Lung (tissue), 12 donors: ENCODE measurements around the gene PLAGL1. TPM values are rescaled to one million over a fixed set of nuclear protein-coding genes. Genes with fewer than 3 reads are reported as not detected.

Experiments
- ATAC-seq: fragments of 200-7000 bp; cut with Tn5 transposase; one replicate; pipeline ENCODE4 v1.9.1; 2020; ENCODE audit warnings: moderate number of reproducible peaks; ENCODE audit not compliant: insufficient read depth, low FRiP score
- DNase-seq, 3 donors: peaks; one replicate each; pipeline ENCODE4 v3.0.0-alpha.2; 2013 to 2017
- H3K27ac ChIP-seq, 2 donors: one replicate each; pipeline ENCODE4 v1.5.1; 2013; ENCODE audit warnings: mild to moderate bottlenecking in 2 of 2, moderate library complexity in 2 of 2, control low read depth in 1 of 2, inconsistent platforms in 1 of 2, low read depth in 1 of 2, low read length in 1 of 2
- H3K27me3 ChIP-seq, 3 donors: one replicate each; pipeline ENCODE4 v1.5.1; 2013; ENCODE audit warnings: low read length in 2 of 3; ENCODE audit not compliant: control insufficient read depth in 3 of 3, insufficient read depth in 3 of 3
- H3K36me3 ChIP-seq, 4 donors: one replicate each; pipeline ENCODE4 v1.5.1; 2013; ENCODE audit warnings: low read length in 4 of 4, mild to moderate bottlenecking in 1 of 4, moderate library complexity in 1 of 4; ENCODE audit not compliant: control insufficient read depth in 4 of 4, insufficient read depth in 4 of 4
- H3K4me1 ChIP-seq, 5 donors: one replicate each; pipeline ENCODE4 v1.5.1; 2013; ENCODE audit warnings: low read length in 5 of 5, mild to moderate bottlenecking in 2 of 5, moderate library complexity in 1 of 5; ENCODE audit not compliant: control insufficient read depth in 5 of 5, insufficient read depth in 5 of 5
- H3K4me3 ChIP-seq: one replicate; pipeline ENCODE4 v1.5.1; 2013; ENCODE audit warnings: mild to moderate bottlenecking, control low read depth, moderate library complexity
- H3K9ac ChIP-seq, 2 donors: one replicate each; pipeline ENCODE4 v1.5.1; 2013; ENCODE audit warnings: low read length in 2 of 2, control low read depth in 1 of 2; ENCODE audit not compliant: insufficient read depth in 1 of 2
- H3K9me3 ChIP-seq, 4 donors: one replicate each; pipeline ENCODE4 v1.5.1; 2013; ENCODE audit warnings: low read length in 3 of 4, mild to moderate bottlenecking in 1 of 4, moderate library complexity in 1 of 4; ENCODE audit not compliant: control insufficient read depth in 4 of 4, insufficient read depth in 3 of 4
- CTCF ChIP-seq: IDR thresholded peaks from 2 replicates; pipeline ENCODE4 v1.5.1; 2012; ENCODE audit warnings: mild to moderate bottlenecking; ENCODE audit errors: control extremely low read depth, extremely low read depth
- WGBS, 2 donors: extraction: QIAGEN DNeasy Blood & Tissue Kit; methylation state at CpG; one replicate each; pipeline ENCODE4 v1.1.7; 2013; 5-methylcytosine and 5-hydroxymethylcytosine counted together
- polyA plus RNA-seq, 2 donors: library from polyadenylated mRNA; stranded (reverse); fragments of 200-250 nt; gene quantifications; one replicate each; pipeline ENCODE4 v1.2.1, GENCODE V29; 2013
- total RNA-seq, 2 donors: library from RNA; depleted of rRNA in 1 of 2; stranded (reverse); fragments of >200 nt in 1 of 2; gene quantifications; one replicate each; pipeline ENCODE4 v1.2.1, GENCODE V29; 2014 to 2021
- donor health status: control.
- donor health status: control.
- donor health status: Bipolar disorder and iron deficiency.
- donor health status: healthy.
- donor health status: DM: yes; HTN: yes; CAD: no.

Gene PLAGL1
- total and polyA plus RNA-seq, 4 donors: 15.5 to 86.9 (median 29.7) TPM

GRCh38 chr6:143986463-143987065, 21.5 kb downstream of the PLAGL1 start:
- ATAC-seq (no peak), DNase-seq (no peak)
- no peak overlapping the region for H3K27ac ChIP-seq
- H3K9me3 ChIP-seq: no peaks in the 10 kb centered on the region
- H3K9ac ChIP-seq: no peak overlapping the region
- TF ChIP-seq CTCF: no peak
- 86 to 93% methylated on average over 5 of the region's 5 CpGs for WGBS, 2 donors
- H3K4me1 ChIP-seq: no peaks in the 10 kb centered on the region
- peaks cover 0 to 3% (median 0%) of the 10 kb centered on the region in 4 donors for H3K36me3 ChIP-seq
- no peaks in the 10 kb centered on the region for H3K27me3 ChIP-seq
- no peak overlapping the region for H3K4me3 ChIP-seq

- no peak for ATAC-seq
- DNase-seq: no peak
- 70 to 76% methylated on average over 2 of the region's 2 CpGs for WGBS, 2 donors
- no peaks in the 10 kb centered on the region for H3K27me3 ChIP-seq
- no peak overlapping the region for H3K27ac ChIP-seq
- no peaks in the 10 kb centered on the region for H3K9me3 ChIP-seq
- H3K4me3 ChIP-seq: no peak overlapping the region
- no peak for TF ChIP-seq CTCF
- peaks cover 0 to 3% (median 0%) of the 10 kb centered on the region in 4 donors for H3K36me3 ChIP-seq
- no peaks in the 10 kb centered on the region for H3K4me1 ChIP-seq
- no peak overlapping the region for H3K9ac ChIP-seq
Measured at GRCh38 chr6:143984666-143985065, 23.4 kb downstream of the PLAGL1 start.

- DNase-seq (no peak), ATAC-seq (no peak)
- no peak overlapping the region for H3K4me3 ChIP-seq
- no peak overlapping the region for H3K27ac ChIP-seq
- H3K4me1 ChIP-seq: no peaks in the 10 kb centered on the region
- H3K9me3 ChIP-seq: no peaks in the 10 kb centered on the region
- peaks cover 0 to 3% (median 0%) of the 10 kb centered on the region in 4 donors for H3K36me3 ChIP-seq
- 66 to 78% methylated on average over 2 of the region's 2 CpGs for WGBS, 2 donors
- no peak overlapping the region for H3K9ac ChIP-seq
- no peak for TF ChIP-seq CTCF
- no peaks in the 10 kb centered on the region for H3K27me3 ChIP-seq
Measured at GRCh38 chr6:143982968-143983367, 25.1 kb downstream of the PLAGL1 start.

GRCh38 chr6:143980921-143981320, 27.1 kb downstream of the PLAGL1 start:
- 91 to 100% methylated on average over 1 of the region's 1 CpG for WGBS, 2 donors
- no peak for TF ChIP-seq CTCF

More at GRCh38 chr6:143980921-143981320, 27.1 kb downstream of the PLAGL1 start:
- ATAC-seq (no peak), DNase-seq (no peak)
- Histone ChIP-seq H3K9me3 (no peaks in the 10 kb centered on the region), H3K27ac (no peak overlapping the region), H3K36me3 (peaks cover 0 to 3% (median 0%) of the 10 kb centered on the region in 4 donors), H3K9ac (no peak overlapping the region), H3K4me1 (peaks cover 0 to 10% (median 0%) of the 10 kb centered on the region in 5 donors), H3K4me3 (no peak overlapping the region), H3K27me3 (no peaks in the 10 kb centered on the region)
